A673 (cell line): Measurements from ENCODE around the gene MRPS11.

Source experiments
- EZH2 ChIP-seq: fragments of 200-600 bp; sonication (generic); IDR thresholded peaks from 2 replicates; pipeline ENCODE4 v1.6.1; 2017; ENCODE audit warnings: borderline replicate concordance, low read depth, mild to moderate bottlenecking, mixed read lengths, antibody characterized with exemption, low read length; ENCODE audit not compliant: poor library complexity, severe bottlenecking
- TF ChIP-seq, protein P1 (sequence below): fragments of 300-800, 200-600 bp; sonication (generic); conservative IDR thresholded peaks from 2 replicates; pipeline ENCODE4 v1.5.1; 2017; ENCODE audit warnings: low read depth, mild to moderate bottlenecking, antibody characterized with exemption, low read length, moderate library complexity, mixed read lengths

DNA sequence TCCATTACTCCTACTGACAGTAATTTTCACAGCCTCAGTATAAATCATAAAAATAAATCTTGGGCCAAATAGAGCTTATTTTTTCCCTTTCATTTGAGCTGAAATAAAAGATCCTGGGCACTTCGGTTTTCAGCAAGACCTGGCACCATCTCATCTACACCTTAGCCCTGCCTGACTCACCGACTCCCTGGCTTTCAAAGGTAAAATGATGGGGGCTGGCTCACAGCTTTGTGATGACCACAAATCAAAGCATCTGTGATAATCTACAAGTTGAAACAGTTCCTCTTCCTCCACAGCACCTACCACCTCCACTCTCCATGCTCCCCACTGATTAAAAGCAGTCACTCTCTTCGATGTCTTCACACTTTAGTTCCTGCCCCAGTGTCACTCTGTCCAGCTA, 51.4 kb downstream of the MRPS11 start:
- TF ChIP-seq, protein P1, sequence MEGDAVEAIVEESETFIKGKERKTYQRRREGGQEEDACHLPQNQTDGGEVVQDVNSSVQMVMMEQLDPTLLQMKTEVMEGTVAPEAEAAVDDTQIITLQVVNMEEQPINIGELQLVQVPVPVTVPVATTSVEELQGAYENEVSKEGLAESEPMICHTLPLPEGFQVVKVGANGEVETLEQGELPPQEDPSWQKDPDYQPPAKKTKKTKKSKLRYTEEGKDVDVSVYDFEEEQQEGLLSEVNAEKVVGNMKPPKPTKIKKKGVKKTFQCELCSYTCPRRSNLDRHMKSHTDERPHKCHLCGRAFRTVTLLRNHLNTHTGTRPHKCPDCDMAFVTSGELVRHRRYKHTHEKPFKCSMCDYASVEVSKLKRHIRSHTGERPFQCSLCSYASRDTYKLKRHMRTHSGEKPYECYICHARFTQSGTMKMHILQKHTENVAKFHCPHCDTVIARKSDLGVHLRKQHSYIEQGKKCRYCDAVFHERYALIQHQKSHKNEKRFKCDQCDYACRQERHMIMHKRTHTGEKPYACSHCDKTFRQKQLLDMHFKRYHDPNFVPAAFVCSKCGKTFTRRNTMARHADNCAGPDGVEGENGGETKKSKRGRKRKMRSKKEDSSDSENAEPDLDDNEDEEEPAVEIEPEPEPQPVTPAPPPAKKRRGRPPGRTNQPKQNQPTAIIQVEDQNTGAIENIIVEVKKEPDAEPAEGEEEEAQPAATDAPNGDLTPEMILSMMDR: no peak
- TF ChIP-seq EZH2: no peak
